CD4-positive, alpha-beta memory T cell (primary cell): ENCODE measurements around the gene CXCL3. TPM values are rescaled to one million over a fixed set of nuclear protein-coding genes. Genes with fewer than 3 reads are reported as not detected.

ENCODE experiments used
- CTCF ChIA-PET: fragments of 350-600 bp; sonication (Branson Sonifier 250); formaldehyde crosslinking; loops from one replicate; lab custom pipeline; 2021; ENCODE audit warnings: inconsistent platforms; ENCODE audit not compliant: partially characterized antibody; lab: Charles Lee
- POLR2A ChIA-PET: fragments of 350-600 bp; sonication (Branson Sonifier 250); formaldehyde crosslinking; loops from one replicate; lab custom pipeline; 2021; ENCODE audit not compliant: partially characterized antibody; lab: Charles Lee
- DNase-seq, 5 donors: peaks; one replicate each; pipeline versions ENCODE4 v3.0.0 to v3.0.0-alpha.2; 2020 to 2022; ENCODE audit warnings: mixed read lengths in 1 of 5
- H3K27ac ChIP-seq: one replicate; pipeline ENCODE4 v1.7.0; 2013; ENCODE audit warnings: low read depth, low read length
- H3K27me3 ChIP-seq: 2 replicates; pipeline ENCODE4 v1.7.0; 2013; ENCODE audit warnings: mild to moderate bottlenecking, low read length, moderate library complexity; ENCODE audit not compliant: insufficient read depth
- H3K36me3 ChIP-seq: 2 replicates; pipeline ENCODE4 v1.7.0; 2013; ENCODE audit warnings: mild to moderate bottlenecking, low read length, moderate library complexity; ENCODE audit not compliant: insufficient read depth
- H3K4me1 ChIP-seq: 2 replicates; pipeline ENCODE4 v1.7.0; 2013; ENCODE audit warnings: mild to moderate bottlenecking, low read length, moderate library complexity; ENCODE audit not compliant: insufficient read depth
- H3K4me3 ChIP-seq, 2 donors: one replicate each; pipeline ENCODE4 v1.7.0; 2013; ENCODE audit warnings: low read length in 2 of 2, mild to moderate bottlenecking in 1 of 2
- H3K9me3 ChIP-seq, 2 donors: one replicate each; pipeline ENCODE4 v1.7.0; 2013; ENCODE audit warnings: low read length in 2 of 2, control low read depth in 1 of 2; ENCODE audit not compliant: control insufficient read depth in 1 of 2
- H3K27ac Mint-ChIP-seq, 7 donors: one replicate each; pipeline ENCODE4 v1.8.0; 2020 to 2021; ENCODE audit warnings: mixed read lengths in 7 of 7, mild to moderate bottlenecking in 6 of 7, inconsistent platforms in 3 of 7, moderate library complexity in 3 of 7
- H3K27me3 Mint-ChIP-seq, 2 donors: one replicate each; pipeline ENCODE4 v1.8.0; 2020 to 2021; ENCODE audit warnings: mixed read lengths in 2 of 2
- H3K36me3 Mint-ChIP-seq, 2 donors: one replicate each; pipeline ENCODE4 v1.8.0; 2020 to 2021; ENCODE audit warnings: mixed read lengths in 2 of 2, inconsistent platforms in 1 of 2, mild to moderate bottlenecking in 1 of 2
- H3K4me1 Mint-ChIP-seq, 4 donors: one replicate each; pipeline ENCODE4 v1.8.0; 2020 to 2021; ENCODE audit warnings: mixed read lengths in 4 of 4, mild to moderate bottlenecking in 1 of 4
- H3K4me3 Mint-ChIP-seq, 8 donors: one replicate each; pipeline ENCODE4 v1.8.0; 2020 to 2021; ENCODE audit warnings: mixed read lengths in 8 of 8, mild to moderate bottlenecking in 7 of 8, moderate library complexity in 6 of 8, inconsistent platforms in 3 of 8
- H3K9me3 Mint-ChIP-seq, 8 donors: one replicate each; pipeline ENCODE4 v1.8.0; 2020 to 2021; ENCODE audit warnings: mixed read lengths in 8 of 8, mild to moderate bottlenecking in 5 of 8, inconsistent platforms in 3 of 8, moderate library complexity in 1 of 8
- intact Hi-C: fragments of 100-400 bp; cut with micrococcal nuclease; formaldehyde crosslinking; loops from one replicate; pipeline ENCODE4 v1.15.1; 2023
- polyA plus RNA-seq, 2 donors: library from polyadenylated mRNA; unstranded; fragments of 300-500 nt; fragmentation: Illumina TruSeq; gene quantifications; one replicate each; pipeline ENCODE4 v1.2.3, GENCODE V29; 2021
- total RNA-seq, 2 experiments: library from RNA; stranded (reverse); gene quantifications; one replicate each; pipeline ENCODE4 v1.2.3, GENCODE V29; 2021

The CXCL3 gene
- total and polyA plus RNA-seq, 4 experiments from 2014 or later, result not detected

DNA sequence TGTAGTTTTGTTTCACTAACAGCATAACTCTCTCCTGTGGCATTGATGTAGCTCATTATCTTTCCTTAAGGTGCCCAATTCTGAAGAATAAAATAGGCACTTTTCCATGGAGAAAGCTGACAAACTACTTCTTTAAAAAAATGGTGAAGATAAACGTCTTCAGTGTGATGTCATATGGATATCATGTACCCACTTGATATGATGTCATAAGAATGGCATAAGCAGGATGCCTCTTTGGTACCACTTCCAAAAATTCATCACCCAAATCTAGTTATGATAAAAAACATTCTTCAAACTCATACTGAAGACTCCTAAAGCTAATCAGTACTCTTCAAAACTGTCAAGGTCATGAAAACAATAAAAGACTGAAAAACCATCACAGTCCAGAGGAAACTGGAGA, 2.9 kb upstream of the CXCL3 start:
- H3K27ac Mint-ChIP-seq, result no peak overlapping the region
- H3K27me3 ChIP-seq, result no peaks in the 10 kb centered on the region
- no peaks in the 10 kb centered on the region for H3K4me1 ChIP-seq
- no peak for DNase-seq
- POLR2A ChIA-PET, result no interaction called here
- peaks cover 6 to 14% (median 11%) of the 10 kb centered on the region in 4 donors for H3K4me1 Mint-ChIP-seq
- no peaks in the 10 kb centered on the region for H3K9me3 ChIP-seq
- no peaks in the 10 kb centered on the region for H3K36me3 ChIP-seq
- intact Hi-C loops, result no loop called here
- H3K4me3 Mint-ChIP-seq, result no peak overlapping the region
- H3K27ac ChIP-seq, result no peak overlapping the region
- H3K36me3 Mint-ChIP-seq, result no peaks in the 10 kb centered on the region
- H3K4me3 ChIP-seq, result no peak overlapping the region
- H3K27me3 Mint-ChIP-seq, result peaks cover 28 to 31% of the 10 kb centered on the region in 2 donors
- H3K9me3 Mint-ChIP-seq, result peaks cover 0 to 11% (median under 1%) of the 10 kb centered on the region in 8 donors
- CTCF ChIA-PET, result no interaction called here

DNA sequence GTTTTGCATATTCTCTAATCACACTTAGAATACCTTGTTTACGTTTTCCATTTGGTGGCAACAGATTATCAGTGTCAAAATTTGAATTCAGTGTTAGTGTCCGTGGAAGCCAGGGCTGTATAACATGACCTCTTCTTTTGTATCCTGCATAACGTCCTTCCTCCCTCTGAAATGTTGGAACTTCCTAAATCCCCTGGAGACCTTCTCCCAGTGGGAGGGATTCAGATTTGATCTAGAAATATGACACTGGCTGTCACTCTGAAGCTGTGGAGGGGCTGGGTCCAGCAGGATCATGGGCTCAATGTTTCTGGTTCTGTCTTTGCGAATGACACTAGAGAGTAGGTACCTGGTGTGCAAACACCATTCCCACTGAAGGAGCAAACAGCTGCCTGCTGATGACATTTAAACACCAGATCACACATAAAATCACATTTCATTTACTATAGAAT, 850 bp upstream of the CXCL3 start:
- no peaks in the 10 kb centered on the region for H3K36me3 Mint-ChIP-seq
- peak overlapping the region in 1 of 2 donors; percentile 9 for H3K4me3 ChIP-seq
- no peaks in the 10 kb centered on the region for H3K27me3 ChIP-seq
- no peak overlapping the region for H3K27ac ChIP-seq
- no peak for DNase-seq
- peak overlapping the region; percentile 14 to 75 (median 62) for H3K4me3 Mint-ChIP-seq
- intact Hi-C loops, result no loop called here
- no peak overlapping the region for H3K27ac Mint-ChIP-seq
- H3K36me3 ChIP-seq, result no peaks in the 10 kb centered on the region
- H3K9me3 ChIP-seq, result no peaks in the 10 kb centered on the region
- H3K9me3 Mint-ChIP-seq, result peaks cover 0 to 7% (median 0%) of the 10 kb centered on the region in 8 donors
- H3K4me1 Mint-ChIP-seq, result peaks cover 6 to 14% (median 11%) of the 10 kb centered on the region in 4 donors
- ChIA-PET CTCF (no interaction called here), POLR2A (no interaction called here)
- no peaks in the 10 kb centered on the region for H3K4me1 ChIP-seq
- H3K27me3 Mint-ChIP-seq, result peaks cover 30 to 32% of the 10 kb centered on the region in 2 donors

DNA sequence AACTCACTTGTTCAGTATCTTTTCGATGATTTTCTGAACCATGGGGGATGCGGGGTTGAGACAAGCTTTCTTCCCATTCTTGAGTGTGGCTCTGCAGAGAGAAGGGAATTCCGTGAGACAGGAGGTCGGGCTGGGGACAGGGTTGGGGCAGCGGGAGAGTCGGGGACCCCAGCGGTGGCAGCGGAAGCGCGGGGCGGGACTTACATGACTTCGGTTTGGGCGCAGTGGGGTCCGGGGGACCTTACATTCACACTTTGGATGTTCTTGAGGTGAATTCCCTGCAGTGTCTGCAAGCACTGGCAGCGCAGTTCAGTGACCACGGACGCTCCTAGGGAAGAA, 434 bp downstream of the CXCL3 start:
- H3K36me3 Mint-ChIP-seq, result no peaks in the 10 kb centered on the region
- H3K27me3 Mint-ChIP-seq, result peaks cover 29 to 30% of the 10 kb centered on the region in 2 donors

DNA sequence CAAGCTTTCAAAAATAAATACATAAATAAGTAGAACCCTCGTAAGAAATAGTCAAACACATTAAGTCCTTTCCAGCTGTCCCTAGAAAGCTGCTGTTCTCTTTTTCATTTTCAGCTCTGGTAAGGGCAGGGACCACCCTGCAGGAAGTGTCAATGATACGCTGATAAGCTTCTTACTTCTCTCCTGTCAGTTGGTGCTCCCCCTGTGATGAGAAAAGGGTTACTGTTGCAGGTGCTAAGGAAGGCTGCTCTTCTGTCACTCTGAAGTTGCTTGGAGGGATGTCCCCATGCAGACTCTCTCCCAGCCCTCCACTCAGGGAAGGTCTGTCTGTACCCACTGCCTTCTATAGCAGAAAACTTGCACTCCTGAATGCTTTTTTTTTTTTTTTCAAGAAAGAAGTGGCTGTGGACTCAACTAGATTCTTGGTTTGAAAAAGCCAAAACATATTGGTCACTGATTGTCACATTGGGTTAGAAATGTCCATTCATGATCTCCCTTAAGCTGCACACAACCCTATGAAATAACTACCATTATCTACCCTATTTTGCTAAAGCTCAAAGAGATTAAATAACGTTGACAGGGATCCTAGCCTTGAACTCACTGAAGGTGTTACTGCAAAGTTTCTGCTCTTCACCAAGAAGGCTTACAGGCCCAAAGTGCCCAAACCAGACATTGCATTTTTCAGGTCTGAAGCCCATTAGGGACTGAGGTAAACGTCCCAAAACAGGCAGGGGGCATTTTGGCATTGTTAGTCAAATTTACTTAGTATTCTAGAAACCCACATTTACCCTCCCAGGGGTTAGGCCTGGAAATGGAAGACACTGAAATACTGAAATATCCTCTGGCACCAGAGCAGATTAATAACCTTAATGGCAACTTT, 1.2 kb downstream of the CXCL3 start:
- no peaks in the 10 kb centered on the region for H3K27me3 ChIP-seq
- no peak overlapping the region for H3K4me3 ChIP-seq
- no peak overlapping the region for H3K27ac Mint-ChIP-seq
- POLR2A ChIA-PET, result no interaction called here
- no peaks in the 10 kb centered on the region for H3K9me3 ChIP-seq
- peaks cover 6 to 14% (median 11%) of the 10 kb centered on the region in 4 donors for H3K4me1 Mint-ChIP-seq
- H3K27ac ChIP-seq, result no peak overlapping the region
- DNase-seq, result no peak
- peaks cover 0 to 7% (median 0%) of the 10 kb centered on the region in 8 donors for H3K9me3 Mint-ChIP-seq
- no peaks in the 10 kb centered on the region for H3K4me1 ChIP-seq
- H3K36me3 Mint-ChIP-seq, result no peaks in the 10 kb centered on the region
- peak overlapping the region in 4 of 8 donors; percentile 61 to 84 (median 71) for H3K4me3 Mint-ChIP-seq
- intact Hi-C loops, result no loop called here
- peaks cover 29 to 30% of the 10 kb centered on the region in 2 donors for H3K27me3 Mint-ChIP-seq
- CTCF ChIA-PET, result interaction anchor here (0.7 kb wide), 1 partner anchor 1736 kb away, joined by 3 read pairs; no protein-coding TSS in a partner anchor
- H3K36me3 ChIP-seq, result no peaks in the 10 kb centered on the region

More for the DNA sequence above, 434 bp downstream of the CXCL3 start:
- Mint-ChIP-seq H3K4me3 (peak overlapping the region; percentile 61 to 84 (median 72)), H3K9me3 (peaks cover 0 to 7% (median 0%) of the 10 kb centered on the region in 8 donors), H3K27ac (no peak overlapping the region), H3K4me1 (peaks cover 6 to 14% (median 11%) of the 10 kb centered on the region in 4 donors)
- no peak overlapping the region for H3K4me3 ChIP-seq
- H3K27ac ChIP-seq, result no peak overlapping the region
- no peak for DNase-seq
- POLR2A ChIA-PET, result no interaction called here
- H3K4me1 ChIP-seq, result no peaks in the 10 kb centered on the region
- CTCF ChIA-PET, result no interaction called here
- no peaks in the 10 kb centered on the region for H3K9me3 ChIP-seq
- H3K36me3 ChIP-seq, result no peaks in the 10 kb centered on the region
- intact Hi-C loops, result no loop called here
- no peaks in the 10 kb centered on the region for H3K27me3 ChIP-seq

DNA sequence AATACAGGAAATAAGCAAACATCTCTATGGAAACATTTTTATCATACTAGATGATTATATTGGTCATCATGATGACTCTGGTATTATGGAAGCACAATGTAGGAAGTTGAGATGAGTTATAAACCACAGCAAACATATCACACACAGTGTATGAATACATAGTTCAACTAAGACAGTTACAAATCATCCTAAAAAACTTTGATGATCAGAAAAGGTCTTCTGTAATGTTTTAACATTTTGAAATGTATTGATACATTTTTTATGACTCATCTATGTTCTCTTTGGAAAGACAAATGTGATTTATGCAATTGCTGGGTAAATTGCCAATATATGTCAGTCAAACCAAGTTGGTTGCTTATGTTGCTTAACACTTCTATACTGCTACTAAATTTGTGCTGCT, 4.8 kb downstream of the CXCL3 start:
- intact Hi-C loops, result no loop called here
- no peaks in the 10 kb centered on the region for H3K27me3 ChIP-seq
- no peaks in the 10 kb centered on the region for H3K4me1 ChIP-seq
- H3K9me3 ChIP-seq, result no peaks in the 10 kb centered on the region
- no peak for DNase-seq
- POLR2A ChIA-PET, result no interaction called here
- peaks cover 2 to 6% (median 5%) of the 10 kb centered on the region in 4 donors for H3K4me1 Mint-ChIP-seq
- H3K36me3 ChIP-seq, result no peaks in the 10 kb centered on the region
- H3K27ac Mint-ChIP-seq, result no peak overlapping the region
- H3K4me3 Mint-ChIP-seq, result no peak overlapping the region
- no peak overlapping the region for H3K27ac ChIP-seq
- H3K36me3 Mint-ChIP-seq, result no peaks in the 10 kb centered on the region
- no peak overlapping the region for H3K4me3 ChIP-seq
- peaks cover 12 to 13% of the 10 kb centered on the region in 2 donors for H3K27me3 Mint-ChIP-seq
- peaks cover 0 to 3% (median 0%) of the 10 kb centered on the region in 8 donors for H3K9me3 Mint-ChIP-seq
- CTCF ChIA-PET, result no interaction called here

DNA sequence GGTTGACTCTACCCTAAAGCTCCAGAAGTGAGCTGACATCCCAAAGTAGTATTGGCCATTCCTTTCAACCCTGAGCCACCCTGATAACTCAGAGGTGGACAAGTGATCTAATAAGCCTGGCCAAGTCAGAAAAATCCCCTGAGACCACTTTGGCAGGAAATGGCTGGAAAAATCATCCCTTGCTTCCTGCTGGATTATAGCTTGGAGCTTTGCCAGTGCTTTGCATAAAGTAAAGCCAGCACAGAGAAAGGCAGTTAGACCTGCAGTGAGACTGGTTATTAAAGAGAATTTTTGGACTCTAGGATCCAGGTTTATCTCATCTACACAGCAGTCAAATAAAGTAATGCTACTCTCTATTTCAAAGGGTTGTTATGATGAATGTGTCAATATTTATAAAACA, 6.4 kb downstream of the CXCL3 start:
- peaks cover 0 to 4% (median 0%) of the 10 kb centered on the region in 8 donors for H3K9me3 Mint-ChIP-seq
- intact Hi-C loops, result no loop called here
- no peaks in the 10 kb centered on the region for H3K36me3 ChIP-seq
- DNase-seq, result no peak
- POLR2A ChIA-PET, result no interaction called here
- no peak overlapping the region for H3K27ac Mint-ChIP-seq
- H3K27me3 Mint-ChIP-seq, result peaks cover 2 to 3% of the 10 kb centered on the region in 2 donors
- H3K36me3 Mint-ChIP-seq, result no peaks in the 10 kb centered on the region
- no peak overlapping the region for H3K4me3 Mint-ChIP-seq
- H3K9me3 ChIP-seq, result no peaks in the 10 kb centered on the region
- CTCF ChIA-PET, result no interaction called here
- no peaks in the 10 kb centered on the region for H3K4me1 ChIP-seq
- no peak overlapping the region for H3K4me3 ChIP-seq
- no peaks in the 10 kb centered on the region for H3K4me1 Mint-ChIP-seq
- no peaks in the 10 kb centered on the region for H3K27me3 ChIP-seq
- H3K27ac ChIP-seq, result no peak overlapping the region

DNA sequence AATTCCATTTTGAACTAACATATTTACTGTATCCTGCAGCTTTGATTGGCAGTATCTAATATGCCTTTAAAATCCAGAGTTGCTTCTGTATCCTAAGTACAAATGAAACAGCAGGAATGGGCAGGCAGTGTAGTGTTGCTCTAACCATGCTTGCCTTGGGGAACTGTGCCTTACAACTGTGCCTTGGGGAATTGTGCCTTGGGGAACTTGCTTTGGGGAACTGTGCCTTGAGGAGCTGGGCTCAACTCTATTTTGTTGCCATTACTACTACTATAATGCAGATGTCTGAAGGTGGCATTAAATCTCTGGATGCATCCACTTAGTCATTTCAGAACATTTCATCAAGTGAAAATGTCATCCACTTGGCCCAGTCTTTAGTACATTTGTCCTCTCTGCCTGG, 6.9 kb downstream of the CXCL3 start:
- Mint-ChIP-seq H3K4me3 (no peak overlapping the region), H3K9me3 (peaks cover 0 to 4% (median 0%) of the 10 kb centered on the region in 8 donors), H3K27me3 (peaks cover 2% of the 10 kb centered on the region in 2 donors), H3K4me1 (no peaks in the 10 kb centered on the region), H3K36me3 (no peaks in the 10 kb centered on the region), H3K27ac (no peak overlapping the region)
- Histone ChIP-seq H3K9me3 (no peaks in the 10 kb centered on the region), H3K4me1 (no peaks in the 10 kb centered on the region), H3K27me3 (no peaks in the 10 kb centered on the region), H3K4me3 (no peak overlapping the region), H3K27ac (no peak overlapping the region), H3K36me3 (no peaks in the 10 kb centered on the region)
- intact Hi-C loops, result no loop called here
- ChIA-PET CTCF (no interaction called here), POLR2A (no interaction called here)
- DNase-seq, result no peak
